Caco-2 (cell line): ENCODE results near the gene TMEM215. TPM values are rescaled to one million over a fixed set of nuclear protein-coding genes. Genes with fewer than 3 reads are reported as not detected.

Experiments used
- BruUV-seq: library from RNA; stranded (reverse); fragments of 400-500 nt; replicated peaks from 2 replicates; lab custom pipeline; 2021; lab: Mats Ljungman, UMichigan
- CTCF ChIA-PET: fragments of 300-600 bp; sonication (Branson Sonifier 250); formaldehyde crosslinking; loops from one replicate; lab custom pipeline; 2022; ENCODE audit warnings: antibody characterized with exemption; lab: Charles Lee
- POLR2A ChIA-PET: fragments of 300-600 bp; sonication (Branson Sonifier 250); formaldehyde crosslinking; loops from one replicate; lab custom pipeline; 2022; ENCODE audit warnings: antibody characterized with exemption; lab: Charles Lee
- DNase-seq, 2 experiments: peaks; one replicate each; pipeline versions ENCODE4 v3.0.0 to v3.0.0-alpha.2; 2020 to 2022
- H3K27me3 ChIP-seq: replicated peaks from 2 replicates; pipeline ENCODE4 v1.6.0; 2011; ENCODE audit warnings: low read length; ENCODE audit not compliant: control insufficient read depth, insufficient read depth
- H3K36me3 ChIP-seq: 2 replicates; pipeline ENCODE4 v1.5.1; 2011; ENCODE audit warnings: low read length; ENCODE audit not compliant: control insufficient read depth, insufficient read depth
- H3K4me1 ChIP-seq: fragments of 250-450 bp; sonication (Bioruptor Pico); 2 replicates; pipeline ENCODE4 v1.5.1; 2020; ENCODE audit warnings: mild to moderate bottlenecking
- H3K4me3 ChIP-seq: 2 replicates; pipeline ENCODE4 v1.5.1; 2011; ENCODE audit warnings: low read depth, mild to moderate bottlenecking, control low read depth, low read length
- H3K9me3 ChIP-seq: fragments of 250-450 bp; sonication (Bioruptor Pico); 2 replicates; pipeline ENCODE4 v1.5.1; 2020; ENCODE audit warnings: mild to moderate bottlenecking, moderate library complexity
- H3K27ac Mint-ChIP-seq: one replicate; pipeline ENCODE4 v1.8.0; 2022; ENCODE audit warnings: mixed read lengths; ENCODE audit not compliant: unreplicated experiment
- H3K27me3 Mint-ChIP-seq: one replicate; pipeline ENCODE4 v1.8.0; 2022; ENCODE audit warnings: mixed read lengths; ENCODE audit not compliant: insufficient read depth, unreplicated experiment
- H3K36me3 Mint-ChIP-seq: one replicate; pipeline ENCODE4 v1.8.0; 2022; ENCODE audit warnings: mild to moderate bottlenecking, mixed read lengths; ENCODE audit not compliant: insufficient read depth, unreplicated experiment
- H3K4me1 Mint-ChIP-seq: one replicate; pipeline ENCODE4 v1.8.0; 2022; ENCODE audit warnings: low read depth, mixed read lengths; ENCODE audit not compliant: unreplicated experiment
- H3K4me3 Mint-ChIP-seq: one replicate; pipeline ENCODE4 v1.8.0; 2022; ENCODE audit warnings: mild to moderate bottlenecking, moderate library complexity, mixed read lengths; ENCODE audit not compliant: unreplicated experiment
- H3K9me3 Mint-ChIP-seq: one replicate; pipeline ENCODE4 v1.8.0; 2022; ENCODE audit warnings: mixed read lengths; ENCODE audit not compliant: unreplicated experiment
- CTCF ChIP-seq, 2 experiments: fragments of 200-600 bp in 1 of 2; IDR thresholded peaks; 1 replicate in 1 of 2; 2 replicates in 1 of 2; pipeline versions ENCODE4 v1.5.1 to v1.8.0; 2011 to 2022; ENCODE audit warnings: antibody characterized with exemption in 1 of 2, control low read depth in 1 of 2, inconsistent platforms in 1 of 2, low read depth in 1 of 2, low read length in 1 of 2, mild to moderate bottlenecking in 1 of 2, moderate library complexity in 1 of 2; ENCODE audit not compliant: insufficient read depth in 1 of 2, severe bottlenecking in 1 of 2, unreplicated experiment in 1 of 2
- intact Hi-C: fragments of 100-400 bp; cut with micrococcal nuclease; formaldehyde crosslinking; loops from one replicate; pipeline ENCODE4 v1.10.0; 2022; ENCODE audit not compliant: unreplicated experiment
- total RNA-seq: library from RNA; stranded (reverse); gene quantifications from 2 replicates; pipeline ENCODE4 v1.2.3, GENCODE V29; 2022

The TMEM215 gene
- total RNA-seq, 1 experiment from 2014 or later, result not detected

DNA sequence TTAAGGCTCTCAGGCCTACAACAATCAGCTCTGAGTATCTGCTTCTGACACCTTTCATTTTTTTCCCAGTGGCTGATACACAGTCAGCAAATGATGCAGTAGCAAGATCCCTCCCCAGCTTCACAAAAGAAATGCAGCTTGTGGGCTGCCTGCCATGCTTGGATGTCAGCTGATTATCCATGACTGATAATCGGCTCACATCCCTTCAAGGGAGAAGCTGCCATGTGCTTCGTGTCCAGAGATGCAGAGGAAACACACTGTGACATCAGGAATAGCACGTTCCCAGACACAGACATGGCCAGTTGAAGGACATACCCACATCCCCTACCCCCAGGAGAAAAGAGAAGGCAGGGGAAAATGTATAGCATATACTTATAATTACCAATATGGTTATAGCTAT lies 27.9 kb downstream of the TMEM215 start:
- intact Hi-C loops, result no loop called here
- Mint-ChIP-seq H3K9me3 (no peaks in the 10 kb centered on the region), H3K4me3 (no peak overlapping the region), H3K27me3 (peaks cover 2% of the 10 kb centered on the region), H3K27ac (no peak overlapping the region), H3K4me1 (no peaks in the 10 kb centered on the region), H3K36me3 (no peaks in the 10 kb centered on the region)
- POLR2A ChIA-PET, result no interaction called here
- Histone ChIP-seq H3K9me3 (0 out of 2 replicates have a peak, but pooled peaks cover 3% of the 10 kb centered on the region), H3K27me3 (no peaks in the 10 kb centered on the region), H3K4me1 (no peaks in the 10 kb centered on the region), H3K36me3 (no peaks in the 10 kb centered on the region), H3K4me3 (no peak overlapping the region)
- CTCF ChIA-PET, result no interaction called here
- no peak for TF ChIP-seq CTCF (IDR thresholded peaks at IDR 0.05; ENCODE audit: insufficient read depth in 1 of 2, low read depth in 1 of 2, low read length in 1 of 2, severe bottlenecking in 1 of 2, unreplicated experiment in 1 of 2)
- DNase-seq, result no peak
- BruUV-seq, result no TSS peak

DNA sequence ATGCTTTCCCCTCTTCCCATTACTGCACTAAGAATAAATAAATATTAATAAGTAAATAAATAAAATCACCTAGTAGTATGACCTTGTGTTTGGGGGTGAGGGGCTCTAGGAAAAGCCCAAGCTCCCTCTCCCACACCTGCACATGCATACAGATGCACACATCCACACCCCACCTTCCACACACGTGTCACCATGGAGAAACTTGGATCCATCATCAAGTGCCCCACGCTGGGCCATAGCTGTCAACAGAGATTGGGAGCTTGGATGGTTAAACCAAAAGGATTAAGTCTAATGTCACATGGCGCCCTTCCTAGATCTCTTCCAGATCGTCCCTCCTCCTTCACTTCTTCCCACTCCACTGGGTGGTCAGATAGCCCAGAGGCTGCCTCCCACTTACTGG lies 37.0 kb downstream of the TMEM215 start:
- Histone ChIP-seq H3K4me3 (no peak overlapping the region), H3K4me1 (no peaks in the 10 kb centered on the region), H3K9me3 (no peaks in the 10 kb centered on the region), H3K36me3 (no peaks in the 10 kb centered on the region), H3K27me3 (no peaks in the 10 kb centered on the region; the same call in 1 of the 2 replicates)
- ChIA-PET POLR2A (no interaction called here), CTCF (no interaction called here)
- DNase-seq, result no peak
- Mint-ChIP-seq H3K36me3 (no peaks in the 10 kb centered on the region), H3K4me1 (no peaks in the 10 kb centered on the region), H3K4me3 (no peak overlapping the region), H3K27me3 (peaks cover 25% of the 10 kb centered on the region), H3K9me3 (no peaks in the 10 kb centered on the region), H3K27ac (no peak overlapping the region)
- no TSS peak for BruUV-seq
- no peak for TF ChIP-seq CTCF (IDR thresholded peaks at IDR 0.05; ENCODE audit: insufficient read depth in 1 of 2, low read depth in 1 of 2, low read length in 1 of 2, severe bottlenecking in 1 of 2, unreplicated experiment in 1 of 2)
- intact Hi-C loops, result loop anchor here (5.0 kb wide), 1 partner anchor 47 kb away; no protein-coding TSS in a partner anchor

DNA sequence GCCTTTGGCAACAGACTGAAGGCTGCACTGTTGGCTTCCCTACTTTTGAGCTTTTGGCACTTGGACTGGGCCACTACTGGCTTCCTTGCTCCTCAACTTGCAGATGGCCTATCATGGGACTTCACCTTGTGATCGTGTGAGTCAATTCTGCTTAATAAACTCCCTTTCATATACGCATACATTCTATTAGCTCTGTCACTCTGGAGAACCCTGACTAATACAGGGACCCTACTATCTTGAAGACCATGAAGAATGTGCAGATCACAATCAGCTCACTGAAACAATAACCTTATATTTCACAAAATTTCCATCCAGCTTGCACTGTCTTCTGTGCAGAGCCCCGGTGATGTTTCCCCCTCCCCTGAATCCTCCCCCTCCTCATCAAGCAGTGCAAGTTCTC lies 39.8 kb downstream of the TMEM215 start:
- H3K9me3 ChIP-seq, result no peaks in the 10 kb centered on the region
- Mint-ChIP-seq H3K4me1 (no peaks in the 10 kb centered on the region), H3K36me3 (no peaks in the 10 kb centered on the region), H3K9me3 (no peaks in the 10 kb centered on the region), H3K27ac (no peak overlapping the region), H3K27me3 (peaks cover 29% of the 10 kb centered on the region), H3K4me3 (no peak overlapping the region)
- CTCF ChIA-PET, result no interaction called here
- H3K36me3 ChIP-seq, result no peaks in the 10 kb centered on the region
- no peak for TF ChIP-seq CTCF (IDR thresholded peaks at IDR 0.05; ENCODE audit: insufficient read depth in 1 of 2, low read depth in 1 of 2, low read length in 1 of 2, severe bottlenecking in 1 of 2, unreplicated experiment in 1 of 2)
- H3K4me1 ChIP-seq, result no peaks in the 10 kb centered on the region
- POLR2A ChIA-PET, result no interaction called here
- no peak for DNase-seq
- H3K4me3 ChIP-seq, result no peak overlapping the region
- H3K27me3 ChIP-seq, result no peaks in the 10 kb centered on the region; the same call in 1 of the 2 replicates
- intact Hi-C loops, result loop anchor here (5.0 kb wide), 1 partner anchor 44 kb away; no protein-coding TSS in a partner anchor
- BruUV-seq, result no TSS peak
